AG04449 (cell line): ENCODE results near the gene MFSD12.

Experiments
- CTCF ChIA-PET: fragments of 350-600 bp; formaldehyde crosslinking; extraction: SDS; loops from one replicate; lab custom pipeline; 2021; ENCODE audit warnings: antibody characterized with exemption; lab: Yijun Ruan, JAX
- POLR2A ChIA-PET: fragments of 400-600, 350-600 bp; formaldehyde crosslinking; extraction: SDS; loops from one replicate; lab custom pipeline; 2020; ENCODE audit warnings: antibody characterized with exemption, inconsistent platforms; lab: Yijun Ruan, JAX
- DNase-seq: peaks from one replicate; pipeline ENCODE4 v3.0.0-alpha.2; 2010; ENCODE audit warnings: low read depth, low spot score
- H3K4me3 ChIP-seq: 2 replicates; pipeline ENCODE4 v1.5.1; 2011; ENCODE audit warnings: low read depth, mild to moderate bottlenecking, control low read depth, low read length
- CTCF ChIP-seq: IDR thresholded peaks from one replicate; pipeline ENCODE4 v1.5.1; 2011; ENCODE audit warnings: mild to moderate bottlenecking, moderate library complexity, low read length, control low read depth, inconsistent platforms; ENCODE audit not compliant: insufficient read depth; ENCODE audit errors: missing control alignments

The MFSD12 gene

GRCh38 chr19:3524078-3524842 is 33.1 kb downstream of the MFSD12 start:
- DNase-seq: no peak
- TF ChIP-seq CTCF: no peak
- ChIA-PET POLR2A (no interaction called here), CTCF (interaction anchor here (1.3 kb wide), 1 partner anchor 21 kb away, joined by 5 read pairs; no protein-coding TSS in a partner anchor)
- no peak overlapping the region for H3K4me3 ChIP-seq

DNA sequence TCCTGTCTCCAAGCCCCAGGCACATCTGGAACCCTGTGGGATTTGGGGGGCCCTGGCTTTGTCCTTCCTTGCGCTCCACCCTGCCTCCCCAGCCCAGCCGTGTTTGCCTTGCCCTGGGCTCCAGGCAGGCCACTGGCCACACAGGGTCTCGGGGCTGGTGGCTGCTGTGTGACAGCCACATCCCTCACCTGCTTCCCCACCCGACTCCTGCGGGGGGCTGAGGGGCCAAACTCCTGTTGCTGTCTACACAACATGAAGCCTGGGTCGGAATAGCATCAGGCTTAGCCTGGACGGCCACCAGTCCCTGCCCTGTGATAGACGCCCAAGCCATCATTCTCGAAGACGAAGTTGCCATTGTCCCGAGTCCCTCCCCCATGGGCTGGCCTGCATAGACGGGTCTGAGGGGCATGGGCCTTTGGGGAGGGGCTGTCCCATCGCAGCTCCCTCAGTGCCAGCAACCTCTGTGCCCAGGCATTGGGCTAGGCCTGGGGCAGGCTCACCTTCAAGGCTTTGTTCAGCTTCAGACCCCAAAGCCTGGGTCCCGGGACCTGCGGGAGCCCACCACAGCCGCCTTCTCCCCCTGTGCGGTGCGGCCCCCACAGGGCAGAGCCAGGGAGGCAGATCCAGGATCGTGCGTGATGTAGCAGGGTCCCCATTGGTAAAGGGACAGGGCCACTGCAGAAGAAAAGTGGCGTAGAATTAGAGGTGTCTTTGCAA is 33.9 kb downstream of the MFSD12 start:
- H3K4me3 ChIP-seq: no peak overlapping the region
- ChIA-PET POLR2A (no interaction called here), CTCF (interaction anchor here (0.6 to 1.3 kb wide), 2 partner anchors 21 to 25 kb away, joined by 3 to 5 read pairs; no protein-coding TSS in a partner anchor)
- no peak for DNase-seq
- no peak for TF ChIP-seq CTCF

GRCh38 chr19:3522421-3523360 is 34.7 kb downstream of the MFSD12 start:
- ChIA-PET POLR2A (no interaction called here), CTCF (interaction anchor here (0.6 to 3.0 kb wide), 2 partner anchors 22 to 25 kb away, joined by 3 to 7 read pairs; no protein-coding TSS in a partner anchor)
- no peak for DNase-seq
- no peak for TF ChIP-seq CTCF
- no peak overlapping the region for H3K4me3 ChIP-seq

DNA sequence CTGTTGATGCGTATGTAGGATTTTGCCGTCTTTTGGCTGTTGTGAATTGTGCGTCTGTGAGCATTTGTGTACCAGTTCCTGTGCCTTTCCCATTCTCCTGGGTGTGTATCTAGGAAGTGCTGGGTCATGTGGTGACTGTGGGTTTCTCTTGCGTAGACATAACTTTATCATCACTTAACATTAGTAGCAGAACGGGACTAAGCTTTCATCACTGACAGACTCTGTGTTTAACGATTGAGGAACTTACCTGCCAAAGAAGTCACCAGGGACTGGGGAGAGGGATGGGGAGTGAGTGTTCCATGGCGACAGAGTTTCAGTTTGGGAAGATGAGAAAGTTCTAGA is 36.3 kb downstream of the MFSD12 start:
- POLR2A ChIA-PET: no interaction called here
- no peak overlapping the region for H3K4me3 ChIP-seq
- CTCF ChIA-PET: interaction anchor here (3.0 kb wide), 1 partner anchor 24 kb away, joined by 7 read pairs; no protein-coding TSS in a partner anchor
- TF ChIP-seq CTCF: no peak
- no peak for DNase-seq

GRCh38 chr19:3520166-3521103 is 37.0 kb downstream of the MFSD12 start:
- no peak for TF ChIP-seq CTCF

More at GRCh38 chr19:3520166-3521103, 37.0 kb downstream of the MFSD12 start:
- CTCF ChIA-PET: interaction anchor here (0.6 to 3.0 kb wide), 2 partner anchors 24 to 216 kb away, joined by 3 to 7 read pairs; no protein-coding TSS in a partner anchor
- no peak for DNase-seq
- H3K4me3 ChIP-seq: no peak overlapping the region
- POLR2A ChIA-PET: no interaction called here
